ENCODE results near the gene SPINK2.

The SPINK2 gene

DNA sequence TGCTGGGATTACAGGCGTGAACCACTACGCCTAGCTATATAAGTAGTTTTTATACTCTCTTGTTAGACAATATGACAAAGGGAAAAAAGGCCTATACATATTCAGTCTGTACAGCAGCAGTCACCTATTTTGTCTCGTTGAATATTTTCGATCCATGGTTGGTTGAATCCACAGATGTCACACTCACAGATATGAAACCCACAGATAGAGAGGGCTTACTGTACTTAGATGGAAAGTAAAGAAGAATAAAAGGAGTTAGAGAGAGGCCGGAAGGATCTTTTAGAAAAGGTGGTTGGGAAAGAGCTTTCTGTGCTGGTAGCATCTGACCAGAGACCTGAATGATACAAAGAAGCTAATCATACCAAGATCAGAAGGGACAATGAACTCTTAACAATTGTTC, 38.3 kb upstream of the SPINK2 start:
- Mint-ChIP-seq H3K4me1 (peaks cover 8% of the 10 kb centered on the region), H3K27me3 (ENCODE audit: low read depth) (peaks cover 4% of the 10 kb centered on the region), H3K36me3 (ENCODE audit: low read depth) (no peaks in the 10 kb centered on the region), H3K9me3 (no peaks in the 10 kb centered on the region), H3K4me3 (no peak overlapping the region), H3K27ac (no peak overlapping the region)
- TF ChIP-seq, protein P1, sequence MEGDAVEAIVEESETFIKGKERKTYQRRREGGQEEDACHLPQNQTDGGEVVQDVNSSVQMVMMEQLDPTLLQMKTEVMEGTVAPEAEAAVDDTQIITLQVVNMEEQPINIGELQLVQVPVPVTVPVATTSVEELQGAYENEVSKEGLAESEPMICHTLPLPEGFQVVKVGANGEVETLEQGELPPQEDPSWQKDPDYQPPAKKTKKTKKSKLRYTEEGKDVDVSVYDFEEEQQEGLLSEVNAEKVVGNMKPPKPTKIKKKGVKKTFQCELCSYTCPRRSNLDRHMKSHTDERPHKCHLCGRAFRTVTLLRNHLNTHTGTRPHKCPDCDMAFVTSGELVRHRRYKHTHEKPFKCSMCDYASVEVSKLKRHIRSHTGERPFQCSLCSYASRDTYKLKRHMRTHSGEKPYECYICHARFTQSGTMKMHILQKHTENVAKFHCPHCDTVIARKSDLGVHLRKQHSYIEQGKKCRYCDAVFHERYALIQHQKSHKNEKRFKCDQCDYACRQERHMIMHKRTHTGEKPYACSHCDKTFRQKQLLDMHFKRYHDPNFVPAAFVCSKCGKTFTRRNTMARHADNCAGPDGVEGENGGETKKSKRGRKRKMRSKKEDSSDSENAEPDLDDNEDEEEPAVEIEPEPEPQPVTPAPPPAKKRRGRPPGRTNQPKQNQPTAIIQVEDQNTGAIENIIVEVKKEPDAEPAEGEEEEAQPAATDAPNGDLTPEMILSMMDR (IDR thresholded peaks at IDR 0.05; ENCODE audit: unreplicated experiment in 3 of 3): no peak

GRCh38 chr4:56857601-56858309, 36.3 kb upstream of the SPINK2 start:
- Mint-ChIP-seq H3K36me3 (ENCODE audit: low read depth) (no peaks in the 10 kb centered on the region), H3K27ac (no peak overlapping the region), H3K4me3 (no peak overlapping the region), H3K4me1 (peaks cover 8% of the 10 kb centered on the region), H3K9me3 (no peaks in the 10 kb centered on the region), H3K27me3 (ENCODE audit: low read depth) (no peaks in the 10 kb centered on the region)
- TF ChIP-seq, protein P1 (IDR thresholded peaks at IDR 0.05; ENCODE audit: unreplicated experiment in 3 of 3): no peak

DNA sequence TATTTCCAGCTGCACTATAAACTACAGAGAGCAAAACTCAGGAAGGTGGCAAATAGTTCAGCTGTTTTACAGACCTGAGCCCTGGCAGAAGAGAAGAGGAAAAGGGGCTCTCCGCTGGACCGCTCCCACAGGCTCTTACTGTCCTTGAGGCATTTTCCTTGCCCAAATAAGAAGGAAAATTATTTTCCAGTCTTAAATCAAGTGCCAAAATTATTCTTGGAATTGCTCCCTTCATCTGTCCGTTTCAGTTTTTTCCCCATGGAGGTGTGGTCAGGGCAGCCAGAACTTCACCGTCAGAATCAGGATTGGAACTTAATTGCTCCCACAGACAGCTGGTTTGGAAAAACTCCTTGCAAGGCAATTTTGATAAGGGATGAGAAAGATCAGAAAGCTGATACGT, 35.2 kb upstream of the SPINK2 start:
- no peaks in the 10 kb centered on the region for H3K27me3 Mint-ChIP-seq (ENCODE audit: low read depth)
- peaks cover 8% of the 10 kb centered on the region for H3K4me1 Mint-ChIP-seq
- H3K27ac Mint-ChIP-seq: no peak overlapping the region
- H3K4me3 Mint-ChIP-seq: no peak overlapping the region
- TF ChIP-seq, protein P1 (IDR thresholded peaks at IDR 0.05; ENCODE audit: unreplicated experiment in 3 of 3): no peak
- no peaks in the 10 kb centered on the region for H3K36me3 Mint-ChIP-seq (ENCODE audit: low read depth)
- no peaks in the 10 kb centered on the region for H3K9me3 Mint-ChIP-seq

- no peak overlapping the region for H3K4me3 Mint-ChIP-seq
- no peaks in the 10 kb centered on the region for H3K36me3 Mint-ChIP-seq (ENCODE audit: low read depth)
- H3K27ac Mint-ChIP-seq: no peak overlapping the region
- peaks cover 7% of the 10 kb centered on the region for H3K27me3 Mint-ChIP-seq (ENCODE audit: low read depth)
- TF ChIP-seq, protein P1 (IDR thresholded peaks at IDR 0.05; ENCODE audit: unreplicated experiment in 3 of 3): no peak
- no peaks in the 10 kb centered on the region for H3K4me1 Mint-ChIP-seq
- H3K9me3 Mint-ChIP-seq: no peaks in the 10 kb centered on the region
These were observed 29.4 kb upstream of the SPINK2 start for GRCh38 chr4:56850910-56851309.

GRCh38 chr4:56844802-56845580, 23.5 kb upstream of the SPINK2 start:
- peaks cover 7% of the 10 kb centered on the region for H3K4me1 Mint-ChIP-seq
- TF ChIP-seq, protein P1 (IDR thresholded peaks at IDR 0.05; ENCODE audit: unreplicated experiment in 3 of 3): no peak
- H3K27me3 Mint-ChIP-seq (ENCODE audit: low read depth): peaks cover 15% of the 10 kb centered on the region
- no peak overlapping the region for H3K4me3 Mint-ChIP-seq
- H3K36me3 Mint-ChIP-seq (ENCODE audit: low read depth): no peaks in the 10 kb centered on the region
- H3K27ac Mint-ChIP-seq: no peak overlapping the region
- no peaks in the 10 kb centered on the region for H3K9me3 Mint-ChIP-seq
